H1 (cell line): ENCODE data around the gene MCF2L. TPM values are rescaled to one million over a fixed set of nuclear protein-coding genes. Genes with fewer than 3 reads are reported as not detected.

Source experiments
- CTCF ChIA-PET: fragments of 300-600 bp; sonication (Branson Sonifier 250); formaldehyde crosslinking; loops from one replicate; lab custom pipeline; 2021; ENCODE audit not compliant: partially characterized antibody; lab: Charles Lee
- POLR2A ChIA-PET: fragments of 300-600 bp; sonication (Branson Sonifier 250); formaldehyde crosslinking; loops from one replicate; lab custom pipeline; 2021; ENCODE audit warnings: inconsistent platforms; ENCODE audit not compliant: partially characterized antibody; lab: Charles Lee
- DNase-seq, 2 experiments: peaks; one replicate each; pipeline versions ENCODE4 v3.0.0 to v3.0.0-alpha.2; 2010 to 2022; ENCODE audit warnings: low spot score in 2 of 2, low read depth in 1 of 2, mixed read lengths in 1 of 2
- FAIRE-seq: peaks from 2 replicates; lab custom pipeline; 2011; peaks lifted over from hg19 to GRCh38; lab: Jason Lieb, UNC
- H2AFZ ChIP-seq: 2 replicates; pipeline ENCODE4 v1.8.1; 2012; ENCODE audit warnings: low read length, inconsistent platforms
- H2AK5ac ChIP-seq: 2 replicates; pipeline ENCODE4 v1.6.1; 2013; ENCODE audit warnings: low read depth, low read length
- H2BK120ac ChIP-seq: replicated peaks from 2 replicates; pipeline ENCODE3; 2013; ENCODE audit warnings: low read depth, low read length, inconsistent platforms
- H2BK12ac ChIP-seq: 2 replicates; pipeline ENCODE4 v1.6.1; 2013; ENCODE audit warnings: low read depth, low read length
- H2BK15ac ChIP-seq: 2 replicates; pipeline ENCODE4 v1.6.1; 2013; ENCODE audit warnings: low read length
- H2BK20ac ChIP-seq: 2 replicates; pipeline ENCODE4 v1.6.1; 2013; ENCODE audit warnings: low read length
- H2BK5ac ChIP-seq: 2 replicates; pipeline ENCODE4 v1.6.1; 2013; ENCODE audit warnings: low read depth, low read length
- H3K14ac ChIP-seq: 2 replicates; pipeline ENCODE4 v1.6.1; 2013; ENCODE audit warnings: inconsistent platforms; ENCODE audit not compliant: insufficient read length
- H3K18ac ChIP-seq: 2 replicates; pipeline ENCODE4 v1.6.1; 2013; ENCODE audit warnings: low read length; ENCODE audit errors: extremely low read depth
- H3K23ac ChIP-seq: 2 replicates; pipeline ENCODE4 v1.6.1; 2013; ENCODE audit warnings: inconsistent platforms; ENCODE audit not compliant: insufficient read length
- H3K23me2 ChIP-seq: 2 replicates; pipeline ENCODE4 v1.6.1; 2013; ENCODE audit warnings: low read depth, low read length
- H3K27ac ChIP-seq: 2 replicates; pipeline ENCODE4 v1.6.1; 2011; ENCODE audit warnings: low read depth, low read length, inconsistent platforms
- H3K27me3 ChIP-seq, 4 experiments: replicated peaks in 1 of 4; 1 replicate in 1 of 4; 2 replicates in 3 of 4; pipeline versions ENCODE4 v1.6.1 to v1.8.1; 2011 to 2013; ENCODE audit warnings: low read length in 3 of 4, mild to moderate bottlenecking in 3 of 4, inconsistent platforms in 2 of 4, mixed read lengths in 2 of 4, moderate library complexity in 1 of 4; ENCODE audit not compliant: control insufficient read depth in 3 of 4, insufficient read depth in 3 of 4; ENCODE audit errors: extremely low read depth in 1 of 4
- H3K36me3 ChIP-seq, 4 experiments: 2 replicates each; pipeline versions ENCODE4 v1.6.1 to v1.8.1; 2011 to 2013; ENCODE audit warnings: mild to moderate bottlenecking in 4 of 4, low read length in 3 of 4, moderate library complexity in 2 of 4, control low read depth in 1 of 4, inconsistent platforms in 1 of 4; ENCODE audit not compliant: insufficient read depth in 4 of 4, control insufficient read depth in 2 of 4
- H3K4ac ChIP-seq: replicated peaks from 2 replicates; pipeline ENCODE3; 2013; ENCODE audit warnings: low read length, low read depth, mixed read lengths, inconsistent platforms; ENCODE audit not compliant: insufficient read length
- H3K4me1 ChIP-seq, 4 experiments: replicated peaks in 1 of 4; 1 replicate in 1 of 4; 2 replicates in 3 of 4; pipeline versions ENCODE4 v1.6.1 to v1.8.1; 2011 to 2013; ENCODE audit warnings: low read length in 3 of 4, inconsistent platforms in 2 of 4, mixed read lengths in 1 of 4; ENCODE audit not compliant: insufficient read depth in 4 of 4, control insufficient read depth in 3 of 4
- H3K4me2 ChIP-seq, 2 experiments: 2 replicates each; pipeline versions ENCODE4 v1.6.1 to v1.8.1; 2011 to 2013; ENCODE audit warnings: low read depth in 2 of 2, low read length in 2 of 2, control low read depth in 1 of 2, inconsistent platforms in 1 of 2, mild to moderate bottlenecking in 1 of 2; ENCODE audit not compliant: insufficient read depth in 1 of 2
- H3K4me3 ChIP-seq, 4 experiments: fragments of 200-600, 300-600 bp in 1 of 4; sonication (generic), shearing (Covaris generic), sonication (Bioruptor Twin) in 1 of 4; 2 replicates each; pipeline versions ENCODE4 v1.5.1 to v1.8.1; 2011 to 2016; ENCODE audit warnings: low read length in 4 of 4, low read depth in 3 of 4, control low read depth in 2 of 4, inconsistent platforms in 2 of 4, mild to moderate bottlenecking in 2 of 4, mixed read lengths in 1 of 4, moderate library complexity in 1 of 4; ENCODE audit not compliant: insufficient read depth in 2 of 4; ENCODE audit errors: extremely low read depth in 1 of 4
- H3K56ac ChIP-seq: replicated peaks from 2 replicates; pipeline ENCODE3; 2013; ENCODE audit warnings: low read depth, mild to moderate bottlenecking, mixed read lengths, low read length, inconsistent platforms; ENCODE audit not compliant: insufficient read length
- H3K79me1 ChIP-seq: 2 replicates; pipeline ENCODE4 v1.6.1; 2013; ENCODE audit warnings: low read depth, low read length, control low read depth
- H3K79me2 ChIP-seq, 2 experiments: 2 replicates each; pipeline versions ENCODE4 v1.6.1 to v1.8.1; 2012 to 2013; ENCODE audit warnings: low read length in 2 of 2, mild to moderate bottlenecking in 2 of 2, inconsistent platforms in 1 of 2; ENCODE audit not compliant: insufficient read depth in 2 of 2, control insufficient read depth in 1 of 2
- H3K9ac ChIP-seq, 4 experiments: replicated peaks in 1 of 4; 1 replicate in 1 of 4; 2 replicates in 3 of 4; pipeline versions ENCODE4 v1.6.1 to v1.8.1; 2011 to 2013; ENCODE audit warnings: low read depth in 3 of 4, low read length in 3 of 4, control low read depth in 2 of 4, mild to moderate bottlenecking in 2 of 4, moderate library complexity in 2 of 4, inconsistent platforms in 1 of 4; ENCODE audit errors: extremely low read depth in 1 of 4
- H3K9me3 ChIP-seq, 2 experiments: 2 replicates each; pipeline versions ENCODE4 v1.6.1 to v1.8.1; 2012 to 2013; ENCODE audit warnings: mild to moderate bottlenecking in 2 of 2, moderate library complexity in 2 of 2, control low read depth in 1 of 2, inconsistent platforms in 1 of 2, low read depth in 1 of 2, low read length in 1 of 2, mixed read lengths in 1 of 2; ENCODE audit not compliant: insufficient read depth in 2 of 2
- H4K20me1 ChIP-seq, 2 experiments: replicated peaks in 1 of 2; 2 replicates each; pipeline versions ENCODE3 to v1.8.1; 2011 to 2013; ENCODE audit warnings: inconsistent platforms in 2 of 2, low read length in 2 of 2, mild to moderate bottlenecking in 1 of 2; ENCODE audit not compliant: insufficient read depth in 2 of 2, control insufficient read depth in 1 of 2
- H4K5ac ChIP-seq: 2 replicates; pipeline ENCODE4 v1.6.1; 2013; ENCODE audit warnings: low read length, low read depth, mixed read lengths, inconsistent platforms; ENCODE audit not compliant: insufficient read length
- H4K8ac ChIP-seq: 2 replicates; pipeline ENCODE4 v1.8.0; 2013; ENCODE audit warnings: mild to moderate bottlenecking, moderate library complexity, low read length, inconsistent platforms; ENCODE audit not compliant: insufficient read depth; ENCODE audit errors: extremely low read depth
- H4K91ac ChIP-seq: replicated peaks from 2 replicates; pipeline ENCODE3; 2013; ENCODE audit warnings: low read length, mixed read lengths, inconsistent platforms; ENCODE audit not compliant: insufficient read length
- EGR1 ChIP-seq: IDR thresholded peaks from 2 replicates; pipeline ENCODE4 v1.6.1; 2011; ENCODE audit warnings: low read depth, low read length, borderline replicate concordance
- FOSL1 ChIP-seq: IDR thresholded peaks from 2 replicates; pipeline ENCODE4 v1.6.1; 2011; ENCODE audit warnings: mild to moderate bottlenecking, low read depth, low read length, moderate library complexity; ENCODE audit not compliant: insufficient read depth
- HDAC2 ChIP-seq, 2 experiments: fragments of 300-600 bp in 1 of 2; sonication (generic) in 1 of 2; IDR thresholded peaks; 2 replicates each; pipeline ENCODE4 v1.6.1; 2011 to 2012; ENCODE audit warnings: low read depth in 2 of 2, low read length in 2 of 2, mild to moderate bottlenecking in 2 of 2, moderate library complexity in 2 of 2, borderline replicate concordance in 1 of 2, inconsistent platforms in 1 of 2
- JUN ChIP-seq: IDR thresholded peaks from 2 replicates; pipeline ENCODE4 v1.6.1; 2011; ENCODE audit warnings: low read depth, mild to moderate bottlenecking, improper control_type of control experiment, low read length
- PHF8 ChIP-seq: fragments of 200-600 bp; sonication (generic); conservative IDR thresholded peaks from 2 replicates; pipeline ENCODE4 v1.7.1; 2012; ENCODE audit warnings: low read depth, mild to moderate bottlenecking, inconsistent platforms, low read length, moderate library complexity
- POU5F1 ChIP-seq: IDR thresholded peaks from 2 replicates; pipeline ENCODE4 v1.6.1; 2011; ENCODE audit warnings: low read depth, mild to moderate bottlenecking, low read length, moderate library complexity
- RNF2 ChIP-seq: fragments of 200-900, 300-1000 bp; sonication (generic); IDR thresholded peaks from 2 replicates; pipeline ENCODE4 v1.7.1; 2016; ENCODE audit warnings: borderline replicate concordance, low read depth, mild to moderate bottlenecking, antibody characterized with exemption, low read length; ENCODE audit not compliant: poor library complexity, severe bottlenecking; ENCODE audit errors: missing control alignments
- SP1 ChIP-seq: IDR thresholded peaks from 2 replicates; pipeline ENCODE4 v1.6.1; 2011; ENCODE audit warnings: low read depth, low read length
- TAF1 ChIP-seq: IDR thresholded peaks from 2 replicates; pipeline ENCODE4 v1.6.1; 2011; ENCODE audit warnings: mild to moderate bottlenecking, low read depth, low read length
- WGBS, 2 experiments: shearing (Covaris generic) in 1 of 2; methylation state at CpG; one replicate each; pipeline versions ENCODE4 v1.1.6 to v1.1.7; 2013 to 2015; ENCODE audit warnings: low lambda C conversion rate in 2 of 2, mixed read lengths in 2 of 2, inconsistent platforms in 1 of 2, low coverage in 1 of 2, missing lambda C conversion rate in 1 of 2; ENCODE audit not compliant: insufficient replicate concordance in 2 of 2, insufficient coverage in 1 of 2, insufficient read length in 1 of 2; ENCODE audit errors: extremely low coverage in 1 of 2, missing lambda C conversion rate in 1 of 2; 5-methylcytosine and 5-hydroxymethylcytosine counted together
- polyA plus RNA-seq, 7 experiments: library from polyadenylated mRNA; depleted of rRNA in 3 of 7; stranded (reverse) in 5 of 7; unstranded in 2 of 7; fragments of >200 nt in 5 of 7; fragments of 200-250 nt in 2 of 7; gene quantifications; 1 replicate in 5 of 7; 2 replicates in 1 of 7; 4 replicates in 1 of 7; pipeline versions ENCODE4 v1.2.1 to v1.2.3, GENCODE V29; 2011 to 2013; ENCODE audit warnings: missing spikeins in 2 of 7, mixed read lengths in 2 of 7
- total RNA-seq: library from RNA; stranded (reverse); fragmentation: NEBNext Ultra II Directional; extraction: Animal tissue kit (Norgen Biotek cat#: 25700); gene quantifications from 2 replicates; pipeline ENCODE4 v1.2.1, GENCODE V29; 2021

Gene MCF2L
- total and polyA plus RNA-seq, 2 of the 8 experiments (the other 6 are each of a cell fraction or from before 2014, with no cell fraction given): 10.1 to 24.4 TPM

DNA sequence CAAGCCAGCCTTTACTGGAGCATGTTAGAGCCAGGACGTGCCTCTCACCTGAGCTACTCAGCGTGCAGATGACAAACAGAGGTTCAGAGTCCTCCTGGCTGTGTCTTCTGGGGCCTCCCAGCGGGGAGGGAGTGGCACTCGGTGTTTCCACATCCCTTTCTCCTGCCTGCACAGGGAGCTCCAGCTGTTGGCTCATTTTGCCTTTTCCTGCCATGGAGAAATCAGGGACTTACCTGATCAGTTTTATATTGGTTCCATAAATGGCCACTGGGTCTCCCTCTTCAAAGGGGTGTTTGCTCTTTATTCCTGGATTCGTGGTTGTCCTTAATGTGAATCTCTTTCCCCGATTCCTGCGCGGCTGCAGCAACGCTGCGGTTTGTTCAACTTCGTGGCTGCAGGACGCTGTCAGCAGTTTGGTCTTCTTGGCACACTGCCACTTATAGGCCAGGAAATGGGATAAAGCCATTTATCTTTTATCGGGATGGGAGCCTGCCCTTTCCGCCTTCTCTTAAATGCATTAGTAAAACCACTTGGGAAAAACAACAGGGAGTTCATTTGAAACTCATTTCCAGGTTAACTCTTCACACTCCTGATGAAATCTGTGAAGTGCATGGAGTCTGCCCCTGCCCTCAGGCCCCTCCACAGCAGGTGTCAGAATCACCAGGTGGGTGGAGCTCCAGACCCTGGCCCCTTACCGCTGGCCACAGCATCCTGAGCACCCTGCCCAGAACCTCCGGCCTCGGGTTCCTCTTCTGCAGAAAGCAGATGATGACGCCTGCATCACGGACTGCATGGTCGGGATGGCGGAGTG is 39.8 kb upstream of the MCF2L start:
- Histone ChIP-seq H3K9ac (no peak overlapping the region), H2BK12ac (0 out of 2 replicates have a peak overlapping the region, but pooled peaks have one; percentile 33), H3K4me3 (no peak overlapping the region), H3K18ac (no peak overlapping the region), H3K23ac (no peak overlapping the region), H2BK120ac (no peak overlapping the region), H3K14ac (no peak overlapping the region), H3K79me2 (no peaks in the 10 kb centered on the region), H3K4me1 (peaks cover 0 to 16% (median 7%) of the 10 kb centered on the region in 4 experiments; a peak in 4 of 7 replicates), H3K4me2 (no peak overlapping the region), H4K91ac (no peak overlapping the region), H2BK5ac (no peak overlapping the region; the same call in 1 of the 2 replicates), H4K20me1 (peaks cover 2 to 4% of the 10 kb centered on the region in 2 experiments), H2BK20ac (no peak overlapping the region), H3K56ac (no peak overlapping the region), H3K27ac (no peak overlapping the region), H3K36me3 (no peaks in the 10 kb centered on the region), H2AK5ac (no peak overlapping the region), H3K23me2 (no peaks in the 10 kb centered on the region), H3K79me1 (no peaks in the 10 kb centered on the region; the same call in 1 of the 2 replicates), H2BK15ac (no peak overlapping the region), H3K27me3 (no peaks in the 10 kb centered on the region), H3K4ac (no peak overlapping the region), H3K9me3 (peaks cover 4 to 10% of the 10 kb centered on the region in 2 experiments), H2AFZ (no peak overlapping the region), H4K8ac (no peak overlapping the region), H4K5ac (no peak overlapping the region)
- ChIA-PET POLR2A (interaction anchor here (1.9 kb wide), 1 partner anchor 10 kb away, joined by 6 read pairs; no protein-coding TSS in a partner anchor), CTCF (interaction anchor here (0.5 to 2.7 kb wide), 5 partner anchors 14 to 522 kb away, joined by 3 to 12 read pairs (median 5); no protein-coding TSS in a partner anchor)
- DNase-seq (no peak), FAIRE-seq (no peak)
- WGBS, 2 experiments: 84% methylated on average over 21 of the region's 21 CpGs; no CpG with 5 or more reads in 1 of the 2 experiments
- no peak for TF ChIP-seq PHF8
- no peak for TF ChIP-seq HDAC2 (IDR thresholded peaks at IDR 0.05; ENCODE audit: borderline replicate concordance in 1 of 2, low read depth in 2 of 2, low read length in 2 of 2)
- TF ChIP-seq RNF2: no peak
- TF ChIP-seq SP1: no peak
- no peak for TF ChIP-seq EGR1
- TF ChIP-seq TAF1: no peak
- TF ChIP-seq JUN: no peak
- TF ChIP-seq FOSL1: no peak
- no peak for TF ChIP-seq POU5F1
